Lower leg skin (tissue), 4 donors: ENCODE results near the gene MMP11. TPM values are rescaled to one million over a fixed set of nuclear protein-coding genes. Genes with fewer than 3 reads are reported as not detected.

Experiments
- DNase-seq, 2 donors: peaks; one replicate each; pipeline ENCODE4 v3.0.0-alpha.2; 2019; ENCODE audit warnings: low spot score in 2 of 2
- H3K4me3 ChIP-seq: fragments of 200-600 bp; sonication (generic); 2 replicates; pipeline ENCODE4 v1.5.1; 2017; ENCODE audit warnings: mild to moderate bottlenecking, low read depth; ENCODE audit not compliant: poor library complexity, severe bottlenecking
- CTCF ChIP-seq, 3 donors: fragments of 450-650 bp; IDR thresholded peaks; one replicate each; pipeline ENCODE4 v1.5.1; 2016; ENCODE audit warnings: antibody characterized with exemption in 3 of 3, mild to moderate bottlenecking in 3 of 3, moderate library complexity in 2 of 3
- POLR2A ChIP-seq, 2 donors: fragments of 450-650 bp; IDR thresholded peaks; one replicate each; pipeline ENCODE4 v1.6.1; 2016 to 2017; ENCODE audit warnings: antibody characterized with exemption in 2 of 2, mild to moderate bottlenecking in 1 of 2, moderate library complexity in 1 of 2
- WGBS, 2 donors: methylation state at CpG; one replicate each; pipeline ENCODE4 v1.1.5; 2018; 5-methylcytosine and 5-hydroxymethylcytosine counted together
- intact Hi-C: fragments of 100-400 bp; cut with DNase I; formaldehyde crosslinking; loops from one replicate; pipeline ENCODE4 v1.15.0; 2023; ENCODE audit warnings: low total_unique reads
- total RNA-seq, 4 donors: library from RNA; depleted of rRNA; stranded (reverse); fragments of >200 nt; gene quantifications; one replicate each; pipeline ENCODE4 v1.1.0, GENCODE V29; 2016

Gene MMP11
- total RNA-seq, 4 donors from 2014 or later, result 0.51 to 2.7 (median 1.9) TPM

GRCh38 chr22:23744001-23744400 lies 28.6 kb upstream of the MMP11 start:
- H3K4me3 ChIP-seq, result no peak overlapping the region
- 96 to 97% methylated on average over 13 of the region's 13 CpGs for WGBS, 2 donors
- no peak for TF ChIP-seq CTCF (IDR thresholded peaks at IDR 0.05)
- no peak for TF ChIP-seq POLR2A (IDR thresholded peaks at IDR 0.05)
- intact Hi-C loops, result no loop called here
- no peak for DNase-seq

- no peak for DNase-seq
- no peak for TF ChIP-seq CTCF (IDR thresholded peaks at IDR 0.05)
- no peak for TF ChIP-seq POLR2A (IDR thresholded peaks at IDR 0.05)
- intact Hi-C loops, result no loop called here
- H3K4me3 ChIP-seq, result no peak overlapping the region
- WGBS, 2 donors, result 94 to 96% methylated on average over 9 to 14 of the region's 14 CpGs
These were observed 28.2 kb upstream of the MMP11 start for GRCh38 chr22:23744485-23744884.

- DNase-seq, result no peak
- WGBS, 2 donors, result 87 to 92% methylated on average over 6 of the region's 6 CpGs
- intact Hi-C loops, result no loop called here
These were observed 26.9 kb upstream of the MMP11 start for GRCh38 chr22:23745791-23746190.

GRCh38 chr22:23749841-23750301 lies 22.8 kb upstream of the MMP11 start:
- no peak for TF ChIP-seq CTCF (IDR thresholded peaks at IDR 0.05)
- TF ChIP-seq POLR2A (IDR thresholded peaks at IDR 0.05), result no peak
- intact Hi-C loops, result no loop called here
- DNase-seq, result no peak
- H3K4me3 ChIP-seq, result no peak overlapping the region
- 31 to 34% methylated on average over 12 of the region's 12 CpGs for WGBS, 2 donors

More at GRCh38 chr22:23745791-23746190, 26.9 kb upstream of the MMP11 start:
- TF ChIP-seq POLR2A (IDR thresholded peaks at IDR 0.05) (no peak), CTCF (IDR thresholded peaks at IDR 0.05) (no peak)
- no peak overlapping the region for H3K4me3 ChIP-seq

- WGBS, 2 donors, result 27 to 31% methylated on average over 5 of the region's 5 CpGs
- peak overlapping the region; percentile 47 for H3K4me3 ChIP-seq
- TF ChIP-seq POLR2A (IDR thresholded peaks at IDR 0.05) (no peak), CTCF (IDR thresholded peaks at IDR 0.05) (no peak)
- intact Hi-C loops, result no loop called here
- no peak for DNase-seq
These were observed 22.3 kb upstream of the MMP11 start for GRCh38 chr22:23750367-23750713.

- intact Hi-C loops, result no loop called here
- H3K4me3 ChIP-seq, result peak within 1 kb of the TSS; percentile 47
These were observed 21.8 kb upstream of the MMP11 start, which contains the start of gene ZNF70 for GRCh38 chr22:23750714-23751440. ZNF70 (minus strand) TSS chr22:23751112; CDS start chr22:23745140, 5,972 bp downstream.

More at GRCh38 chr22:23750714-23751440, 21.8 kb upstream of the MMP11 start, which contains the start of gene ZNF70:
- WGBS, 2 donors, result 0% methylated on average over 17 to 44 of the region's 78 CpGs
- peak; percentile 78 to 95 for DNase-seq
- no peak for TF ChIP-seq POLR2A (IDR thresholded peaks at IDR 0.05)
- no peak for TF ChIP-seq CTCF (IDR thresholded peaks at IDR 0.05)
